Measurements from ENCODE around the gene LRRC8A. TPM values are rescaled to one million over a fixed set of nuclear protein-coding genes. Genes with fewer than 3 reads are reported as not detected.
"Not testable (repeated sequence)": the region's sequence is repeated elsewhere in the genome, so short reads cannot be mapped to it uniquely, and the experiment has no call there.

Gene LRRC8A
- total RNA-seq, 1 donor from 2014 or later: 259 TPM

GRCh38 chr9:128840524-128840923, 41.4 kb upstream of the LRRC8A start:
- TF ChIP-seq CTCF (IDR thresholded peaks at IDR 0.05; ENCODE audit: insufficient read depth, low read length, severe bottlenecking): no peak
- FAIRE-seq: no peak
- Histone ChIP-seq H3K36me3 (ENCODE audit: control insufficient read depth, insufficient read depth, low read length) (peaks cover 2% of the 10 kb centered on the region), H3K27me3 (ENCODE audit: control insufficient read depth, insufficient read depth, low read length) (no peaks in the 10 kb centered on the region), H3K4me3 (ENCODE audit: low read depth, low read length) (no peak overlapping the region)
- no peak for DNase-seq (ENCODE audit: low read depth)

GRCh38 chr9:128841694-128842492, 40.0 kb upstream of the LRRC8A start:
- TF ChIP-seq CTCF (IDR thresholded peaks at IDR 0.05; ENCODE audit: insufficient read depth, low read length, severe bottlenecking): no peak
- FAIRE-seq: no peak
- DNase-seq (ENCODE audit: low read depth): no peak
- H3K36me3 ChIP-seq (ENCODE audit: control insufficient read depth, insufficient read depth, low read length): no peaks in the 10 kb centered on the region
- no peak overlapping the region for H3K4me3 ChIP-seq (ENCODE audit: low read depth, low read length)
- H3K27me3 ChIP-seq (ENCODE audit: control insufficient read depth, insufficient read depth, low read length): no peaks in the 10 kb centered on the region

- not testable (repeated sequence) for H3K27me3 ChIP-seq (ENCODE audit: control insufficient read depth, insufficient read depth, low read length); DNase-seq (ENCODE audit: low read depth); H3K4me3 ChIP-seq (ENCODE audit: low read depth, low read length); FAIRE-seq; H3K36me3 ChIP-seq (ENCODE audit: control insufficient read depth, insufficient read depth, low read length)
These were observed 38.8 kb upstream of the LRRC8A start for GRCh38 chr9:128843171-128843570.

GRCh38 chr9:128845186-128845931, 36.6 kb upstream of the LRRC8A start:
- Histone ChIP-seq H3K27me3 (ENCODE audit: control insufficient read depth, insufficient read depth, low read length) (no peaks in the 10 kb centered on the region), H3K4me3 (ENCODE audit: low read depth, low read length) (no peak overlapping the region), H3K36me3 (ENCODE audit: control insufficient read depth, insufficient read depth, low read length) (no peaks in the 10 kb centered on the region)
- peak; percentile 71 for TF ChIP-seq CTCF (IDR thresholded peaks at IDR 0.05; ENCODE audit: insufficient read depth, low read length, severe bottlenecking)
- peak; percentile 84 for DNase-seq (ENCODE audit: low read depth)
- peak; percentile 94 for FAIRE-seq

GRCh38 chr9:128846680-128847030, 35.3 kb upstream of the LRRC8A start:
- FAIRE-seq (no peak), DNase-seq (ENCODE audit: low read depth) (no peak)
- TF ChIP-seq CTCF (IDR thresholded peaks at IDR 0.05; ENCODE audit: insufficient read depth, low read length, severe bottlenecking): no peak
- no peaks in the 10 kb centered on the region for H3K36me3 ChIP-seq (ENCODE audit: control insufficient read depth, insufficient read depth, low read length)
- H3K27me3 ChIP-seq (ENCODE audit: control insufficient read depth, insufficient read depth, low read length): no peaks in the 10 kb centered on the region
- H3K4me3 ChIP-seq (ENCODE audit: low read depth, low read length): no peak overlapping the region

- Histone ChIP-seq H3K4me3 (ENCODE audit: low read depth, low read length) (no peak overlapping the region), H3K36me3 (ENCODE audit: control insufficient read depth, insufficient read depth, low read length) (no peaks in the 10 kb centered on the region), H3K27me3 (ENCODE audit: control insufficient read depth, insufficient read depth, low read length) (no peaks in the 10 kb centered on the region)
- no peak for DNase-seq (ENCODE audit: low read depth)
- TF ChIP-seq CTCF (IDR thresholded peaks at IDR 0.05; ENCODE audit: insufficient read depth, low read length, severe bottlenecking): no peak
- no peak for FAIRE-seq
These were observed 34.1 kb upstream of the LRRC8A start for GRCh38 chr9:128847803-128848202.

- H3K4me3 ChIP-seq (ENCODE audit: low read depth, low read length); DNase-seq (ENCODE audit: low read depth); H3K27me3 ChIP-seq (ENCODE audit: control insufficient read depth, insufficient read depth, low read length); H3K36me3 ChIP-seq (ENCODE audit: control insufficient read depth, insufficient read depth, low read length); FAIRE-seq: not testable (repeated sequence)
These were observed 30.9 kb upstream of the LRRC8A start for GRCh38 chr9:128851024-128851423.

All from bronchial epithelial cell (primary cell).